Measurements from ENCODE around the gene ZNF385B.

GRCh38 chr2:179393481-179393880 lies 467.9 kb downstream of the ZNF385B start:
- TF ChIP-seq POLR2A (IDR thresholded peaks at IDR 0.05), result no peak
- TF ChIP-seq, protein P1, sequence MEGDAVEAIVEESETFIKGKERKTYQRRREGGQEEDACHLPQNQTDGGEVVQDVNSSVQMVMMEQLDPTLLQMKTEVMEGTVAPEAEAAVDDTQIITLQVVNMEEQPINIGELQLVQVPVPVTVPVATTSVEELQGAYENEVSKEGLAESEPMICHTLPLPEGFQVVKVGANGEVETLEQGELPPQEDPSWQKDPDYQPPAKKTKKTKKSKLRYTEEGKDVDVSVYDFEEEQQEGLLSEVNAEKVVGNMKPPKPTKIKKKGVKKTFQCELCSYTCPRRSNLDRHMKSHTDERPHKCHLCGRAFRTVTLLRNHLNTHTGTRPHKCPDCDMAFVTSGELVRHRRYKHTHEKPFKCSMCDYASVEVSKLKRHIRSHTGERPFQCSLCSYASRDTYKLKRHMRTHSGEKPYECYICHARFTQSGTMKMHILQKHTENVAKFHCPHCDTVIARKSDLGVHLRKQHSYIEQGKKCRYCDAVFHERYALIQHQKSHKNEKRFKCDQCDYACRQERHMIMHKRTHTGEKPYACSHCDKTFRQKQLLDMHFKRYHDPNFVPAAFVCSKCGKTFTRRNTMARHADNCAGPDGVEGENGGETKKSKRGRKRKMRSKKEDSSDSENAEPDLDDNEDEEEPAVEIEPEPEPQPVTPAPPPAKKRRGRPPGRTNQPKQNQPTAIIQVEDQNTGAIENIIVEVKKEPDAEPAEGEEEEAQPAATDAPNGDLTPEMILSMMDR (IDR thresholded peaks at IDR 0.05), result no peak
- no peak for TF ChIP-seq EP300 (IDR thresholded peaks at IDR 0.05)
- TF ChIP-seq POLR2AphosphoS5 (IDR thresholded peaks at IDR 0.05), result no peak

Measured in stomach (tissue), 4 donors.